SJCRH30 (cell line): Measurements from ENCODE around the gene MIPEP. TPM values are rescaled to one million over a fixed set of nuclear protein-coding genes. Genes with fewer than 3 reads are reported as not detected.
A peak's percentile ranks its signal among the peaks of the same experiment; 100 is the strongest.
"Not testable (repeated sequence)": the region's sequence is repeated elsewhere in the genome, so short reads cannot be mapped to it uniquely, and the experiment has no call there.

Source experiments
- DNase-seq, 2 experiments: peaks; one replicate each; pipeline ENCODE4 v3.0.0-alpha.2; 2015 to 2020
- H3K27ac ChIP-seq: fragments of 250-450 bp; sonication (Bioruptor Pico); 2 replicates; pipeline ENCODE4 v1.5.1; 2020; ENCODE audit warnings: mild to moderate bottlenecking, moderate library complexity
- H3K27me3 ChIP-seq: fragments of 250-450 bp; sonication (Bioruptor Pico); 2 replicates; pipeline ENCODE4 v1.5.1; 2020; ENCODE audit warnings: mild to moderate bottlenecking, moderate library complexity
- H3K36me3 ChIP-seq: fragments of 250-450 bp; sonication (Bioruptor Pico); 2 replicates; pipeline ENCODE4 v1.5.1; 2020; ENCODE audit warnings: mild to moderate bottlenecking, moderate library complexity
- H3K4me1 ChIP-seq: fragments of 250-450 bp; sonication (Bioruptor Pico); 2 replicates; pipeline ENCODE4 v1.5.1; 2020; ENCODE audit warnings: mild to moderate bottlenecking, moderate library complexity
- H3K4me3 ChIP-seq: fragments of 250-450 bp; sonication (Bioruptor Pico); 2 replicates; pipeline ENCODE4 v1.5.1; 2020; ENCODE audit warnings: mild to moderate bottlenecking, moderate library complexity
- H3K9me3 ChIP-seq: fragments of 250-450 bp; sonication (Bioruptor Pico); replicated peaks from 2 replicates; pipeline ENCODE4 v1.5.1; 2020; ENCODE audit warnings: mild to moderate bottlenecking, moderate library complexity
- total RNA-seq: library from RNA; depleted of rRNA; stranded (reverse); fragments of >200 nt; shearing (Covaris generic); gene quantifications from 2 replicates; pipeline ENCODE4 v1.2.3, GENCODE V29; 2014

The MIPEP gene
- total RNA-seq, 1 experiment from 2014 or later, result 18.0 TPM

GRCh38 chr13:23752111-23753001, 136.8 kb downstream of the MIPEP start:
- no peaks in the 10 kb centered on the region for H3K4me1 ChIP-seq
- H3K4me3 ChIP-seq, result no peak overlapping the region
- no peaks in the 10 kb centered on the region for H3K9me3 ChIP-seq
- H3K27ac ChIP-seq, result no peak overlapping the region
- H3K36me3 ChIP-seq, result no peaks in the 10 kb centered on the region
- H3K27me3 ChIP-seq, result no peaks in the 10 kb centered on the region
- no peak for DNase-seq

GRCh38 chr13:23751195-23751594, 138.0 kb downstream of the MIPEP start:
- Histone ChIP-seq H3K27ac (no peak overlapping the region), H3K9me3 (no peaks in the 10 kb centered on the region), H3K27me3 (no peaks in the 10 kb centered on the region), H3K4me3 (no peak overlapping the region), H3K36me3 (no peaks in the 10 kb centered on the region), H3K4me1 (no peaks in the 10 kb centered on the region)
- DNase-seq, result no peak

GRCh38 chr13:23750383-23751121, 138.6 kb downstream of the MIPEP start:
- no peaks in the 10 kb centered on the region for H3K36me3 ChIP-seq
- no peak overlapping the region for H3K27ac ChIP-seq
- no peak overlapping the region for H3K4me3 ChIP-seq
- no peak for DNase-seq
- no peaks in the 10 kb centered on the region for H3K4me1 ChIP-seq
- H3K9me3 ChIP-seq, result no peaks in the 10 kb centered on the region
- no peaks in the 10 kb centered on the region for H3K27me3 ChIP-seq

- Histone ChIP-seq H3K9me3 (no peaks in the 10 kb centered on the region), H3K27ac (no peak overlapping the region), H3K36me3 (no peaks in the 10 kb centered on the region), H3K27me3 (no peaks in the 10 kb centered on the region), H3K4me1 (no peaks in the 10 kb centered on the region), H3K4me3 (no peak overlapping the region)
- no peak for DNase-seq
Observed at GRCh38 chr13:23749288-23749873, 139.8 kb downstream of the MIPEP start.

GRCh38 chr13:23748109-23748990, 140.8 kb downstream of the MIPEP start:
- Histone ChIP-seq H3K4me1 (no peaks in the 10 kb centered on the region), H3K9me3 (no peaks in the 10 kb centered on the region), H3K27me3 (no peaks in the 10 kb centered on the region), H3K36me3 (no peaks in the 10 kb centered on the region), H3K27ac (no peak overlapping the region), H3K4me3 (no peak overlapping the region)
- DNase-seq, result no peak

GRCh38 chr13:23746141-23746540, 143.1 kb downstream of the MIPEP start:
- H3K4me1 ChIP-seq, H3K36me3 ChIP-seq, H3K4me3 ChIP-seq, DNase-seq, H3K27me3 ChIP-seq, H3K27ac ChIP-seq, H3K9me3 ChIP-seq: not testable (repeated sequence)

GRCh38 chr13:23744315-23744714, 144.9 kb downstream of the MIPEP start:
- no peaks in the 10 kb centered on the region for H3K4me1 ChIP-seq
- no peaks in the 10 kb centered on the region for H3K27me3 ChIP-seq
- H3K9me3 ChIP-seq, result no peaks in the 10 kb centered on the region
- no peak overlapping the region for H3K4me3 ChIP-seq
- no peak overlapping the region for H3K27ac ChIP-seq
- DNase-seq, result no peak
- H3K36me3 ChIP-seq, result no peaks in the 10 kb centered on the region

GRCh38 chr13:23743278-23744076, 145.7 kb downstream of the MIPEP start:
- Histone ChIP-seq H3K27ac (no peak overlapping the region), H3K4me1 (no peaks in the 10 kb centered on the region), H3K4me3 (no peak overlapping the region), H3K9me3 (no peaks in the 10 kb centered on the region), H3K36me3 (no peaks in the 10 kb centered on the region), H3K27me3 (no peaks in the 10 kb centered on the region)
- DNase-seq, result no peak

- Histone ChIP-seq H3K4me1 (no peaks in the 10 kb centered on the region), H3K36me3 (no peaks in the 10 kb centered on the region), H3K27ac (no peak overlapping the region), H3K9me3 (0 out of 2 replicates have a peak, but pooled peaks cover 2% of the 10 kb centered on the region), H3K4me3 (no peak overlapping the region), H3K27me3 (no peaks in the 10 kb centered on the region)
- DNase-seq, result peak; percentile 25 to 45
Observed at GRCh38 chr13:23741879-23742510, 147.2 kb downstream of the MIPEP start.

- Histone ChIP-seq H3K4me3 (no peak overlapping the region), H3K27me3 (no peaks in the 10 kb centered on the region), H3K36me3 (no peaks in the 10 kb centered on the region), H3K27ac (no peak overlapping the region), H3K4me1 (no peaks in the 10 kb centered on the region), H3K9me3 (0 out of 2 replicates have a peak, but pooled peaks cover 2% of the 10 kb centered on the region)
- no peak for DNase-seq
Observed at GRCh38 chr13:23740002-23740401, 149.2 kb downstream of the MIPEP start.

- H3K27me3 ChIP-seq, result no peaks in the 10 kb centered on the region
- no peak overlapping the region for H3K27ac ChIP-seq
- H3K36me3 ChIP-seq, result no peaks in the 10 kb centered on the region
- no peak overlapping the region for H3K4me3 ChIP-seq
- 0 out of 2 replicates have a peak, but pooled peaks cover 2% of the 10 kb centered on the region for H3K9me3 ChIP-seq
- H3K4me1 ChIP-seq, result no peaks in the 10 kb centered on the region
- DNase-seq, result no peak
Observed at GRCh38 chr13:23739596-23739995, 149.6 kb downstream of the MIPEP start.

GRCh38 chr13:23736541-23736940, 152.7 kb downstream of the MIPEP start:
- Histone ChIP-seq H3K9me3 (0 out of 2 replicates have a peak, but pooled peaks cover 2% of the 10 kb centered on the region), H3K4me1 (no peaks in the 10 kb centered on the region), H3K27ac (no peak overlapping the region), H3K4me3 (no peak overlapping the region), H3K36me3 (no peaks in the 10 kb centered on the region), H3K27me3 (no peaks in the 10 kb centered on the region)
- DNase-seq, result no peak

- H3K27me3 ChIP-seq, result no peaks in the 10 kb centered on the region
- H3K4me3 ChIP-seq, result no peak overlapping the region
- H3K9me3 ChIP-seq, result 0 out of 2 replicates have a peak, but pooled peaks cover 2% of the 10 kb centered on the region
- H3K27ac ChIP-seq, result no peak overlapping the region
- no peaks in the 10 kb centered on the region for H3K36me3 ChIP-seq
- H3K4me1 ChIP-seq, result no peaks in the 10 kb centered on the region
- DNase-seq, result no peak
Observed at GRCh38 chr13:23735329-23735728, 153.9 kb downstream of the MIPEP start.
